ENCODE data around the gene DAB2.

- no peak for TF ChIP-seq RAD21 (conservative IDR thresholded peaks at IDR 0.05)
- TF ChIP-seq, protein P1, sequence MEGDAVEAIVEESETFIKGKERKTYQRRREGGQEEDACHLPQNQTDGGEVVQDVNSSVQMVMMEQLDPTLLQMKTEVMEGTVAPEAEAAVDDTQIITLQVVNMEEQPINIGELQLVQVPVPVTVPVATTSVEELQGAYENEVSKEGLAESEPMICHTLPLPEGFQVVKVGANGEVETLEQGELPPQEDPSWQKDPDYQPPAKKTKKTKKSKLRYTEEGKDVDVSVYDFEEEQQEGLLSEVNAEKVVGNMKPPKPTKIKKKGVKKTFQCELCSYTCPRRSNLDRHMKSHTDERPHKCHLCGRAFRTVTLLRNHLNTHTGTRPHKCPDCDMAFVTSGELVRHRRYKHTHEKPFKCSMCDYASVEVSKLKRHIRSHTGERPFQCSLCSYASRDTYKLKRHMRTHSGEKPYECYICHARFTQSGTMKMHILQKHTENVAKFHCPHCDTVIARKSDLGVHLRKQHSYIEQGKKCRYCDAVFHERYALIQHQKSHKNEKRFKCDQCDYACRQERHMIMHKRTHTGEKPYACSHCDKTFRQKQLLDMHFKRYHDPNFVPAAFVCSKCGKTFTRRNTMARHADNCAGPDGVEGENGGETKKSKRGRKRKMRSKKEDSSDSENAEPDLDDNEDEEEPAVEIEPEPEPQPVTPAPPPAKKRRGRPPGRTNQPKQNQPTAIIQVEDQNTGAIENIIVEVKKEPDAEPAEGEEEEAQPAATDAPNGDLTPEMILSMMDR (IDR thresholded peaks at IDR 0.05; ENCODE audit: poor library complexity, severe bottlenecking) = no peak
- TF ChIP-seq EP300 (conservative IDR thresholded peaks at IDR 0.05; ENCODE audit: poor library complexity, severe bottlenecking) = no peak
- no peak for TF ChIP-seq EZH2 (IDR thresholded peaks at IDR 0.05; ENCODE audit: borderline replicate concordance, insufficient read depth, low read length, poor library complexity, severe bottlenecking)
- no peak for TF ChIP-seq SMC3 (conservative IDR thresholded peaks at IDR 0.05; ENCODE audit: poor library complexity)
- TF ChIP-seq, protein P2, sequence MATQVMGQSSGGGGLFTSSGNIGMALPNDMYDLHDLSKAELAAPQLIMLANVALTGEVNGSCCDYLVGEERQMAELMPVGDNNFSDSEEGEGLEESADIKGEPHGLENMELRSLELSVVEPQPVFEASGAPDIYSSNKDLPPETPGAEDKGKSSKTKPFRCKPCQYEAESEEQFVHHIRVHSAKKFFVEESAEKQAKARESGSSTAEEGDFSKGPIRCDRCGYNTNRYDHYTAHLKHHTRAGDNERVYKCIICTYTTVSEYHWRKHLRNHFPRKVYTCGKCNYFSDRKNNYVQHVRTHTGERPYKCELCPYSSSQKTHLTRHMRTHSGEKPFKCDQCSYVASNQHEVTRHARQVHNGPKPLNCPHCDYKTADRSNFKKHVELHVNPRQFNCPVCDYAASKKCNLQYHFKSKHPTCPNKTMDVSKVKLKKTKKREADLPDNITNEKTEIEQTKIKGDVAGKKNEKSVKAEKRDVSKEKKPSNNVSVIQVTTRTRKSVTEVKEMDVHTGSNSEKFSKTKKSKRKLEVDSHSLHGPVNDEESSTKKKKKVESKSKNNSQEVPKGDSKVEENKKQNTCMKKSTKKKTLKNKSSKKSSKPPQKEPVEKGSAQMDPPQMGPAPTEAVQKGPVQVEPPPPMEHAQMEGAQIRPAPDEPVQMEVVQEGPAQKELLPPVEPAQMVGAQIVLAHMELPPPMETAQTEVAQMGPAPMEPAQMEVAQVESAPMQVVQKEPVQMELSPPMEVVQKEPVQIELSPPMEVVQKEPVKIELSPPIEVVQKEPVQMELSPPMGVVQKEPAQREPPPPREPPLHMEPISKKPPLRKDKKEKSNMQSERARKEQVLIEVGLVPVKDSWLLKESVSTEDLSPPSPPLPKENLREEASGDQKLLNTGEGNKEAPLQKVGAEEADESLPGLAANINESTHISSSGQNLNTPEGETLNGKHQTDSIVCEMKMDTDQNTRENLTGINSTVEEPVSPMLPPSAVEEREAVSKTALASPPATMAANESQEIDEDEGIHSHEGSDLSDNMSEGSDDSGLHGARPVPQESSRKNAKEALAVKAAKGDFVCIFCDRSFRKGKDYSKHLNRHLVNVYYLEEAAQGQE (IDR thresholded peaks at IDR 0.05; ENCODE audit: borderline replicate concordance) = no peak
Observed at GRCh38 chr5:39417979-39418378, 6.8 kb downstream of the DAB2 start.
